K562 (cell line): ENCODE results near the gene PCED1B. TPM values are rescaled to one million over a fixed set of nuclear protein-coding genes. Genes with fewer than 3 reads are reported as not detected.
A peak's percentile ranks its signal among the peaks of the same experiment; 100 is the strongest.

Source experiments
- ATAC-seq: fragments of 200-7000 bp; cut with Tn5 transposase; 3 replicates; pipeline ENCODE4 v1.9.1; 2020; ENCODE audit warnings: moderate library complexity
- BruUV-seq: library from RNA; stranded (reverse); fragments of 400-500 nt; replicated peaks from 2 replicates; lab custom pipeline; 2021; lab: Mats Ljungman, UMichigan
- CTCF ChIA-PET: fragments of 300-600 bp; formaldehyde crosslinking; extraction: SDS; loops from one replicate; lab custom pipeline; 2021; ENCODE audit warnings: low intra/inter-chr PET ratio; lab: Yijun Ruan, JAX
- POLR2A ChIA-PET: fragments of 300-600, 350-650 bp; sonication (Branson Sonifier 250); formaldehyde crosslinking; extraction: SDS; loops from one replicate; lab custom pipeline; 2021; ENCODE audit warnings: antibody characterized with exemption, inconsistent platforms; lab: Yijun Ruan, JAX
- DNase-seq, 4 experiments: peaks; one replicate each; pipeline versions ENCODE4 v3.0.0 to v3.0.0-alpha.2; 2011 to 2018; ENCODE audit warnings: low spot score in 3 of 4, mixed read lengths in 3 of 4; ENCODE audit errors: extremely low read depth in 1 of 4
- FAIRE-seq: peaks from 2 replicates; lab custom pipeline; 2011; peaks lifted over from hg19 to GRCh38; lab: Jason Lieb, UNC
- H2AFZ ChIP-seq: 2 replicates; pipeline ENCODE4 v1.6.0; 2011; ENCODE audit warnings: low read depth, low read length, control low read depth, inconsistent platforms
- H3K27ac ChIP-seq: fragments of 200-600 bp; 3 replicates; pipeline ENCODE4 v1.8.0; 2011; ENCODE audit warnings: low read depth, mild to moderate bottlenecking, control low read depth, inconsistent platforms, low read length, moderate library complexity, mixed read lengths; ENCODE audit errors: extremely low read depth
- H3K27me3 ChIP-seq, 2 experiments: fragments of 300-600 bp in 1 of 2; 2 replicates in 1 of 2; 3 replicates in 1 of 2; pipeline versions ENCODE4 v1.6.0 to v1.8.0; 2011; ENCODE audit warnings: inconsistent platforms in 2 of 2, low read length in 2 of 2, mild to moderate bottlenecking in 1 of 2, mixed read lengths in 1 of 2, moderate library complexity in 1 of 2; ENCODE audit not compliant: control insufficient read depth in 2 of 2, insufficient read depth in 2 of 2
- H3K36me3 ChIP-seq: fragments of 300-600 bp; 3 replicates; pipeline ENCODE4 v1.8.0; 2011; ENCODE audit warnings: mild to moderate bottlenecking, low read length, inconsistent platforms; ENCODE audit not compliant: control insufficient read depth, insufficient read depth
- H3K4me1 ChIP-seq, 2 experiments: fragments of 200-600 bp in 1 of 2; replicated peaks in 1 of 2; 2 replicates in 1 of 2; 3 replicates in 1 of 2; pipeline versions ENCODE4 v1.5.1 to v1.8.0; 2011; ENCODE audit warnings: inconsistent platforms in 2 of 2, low read length in 2 of 2, mild to moderate bottlenecking in 1 of 2, mixed read lengths in 1 of 2, moderate library complexity in 1 of 2; ENCODE audit not compliant: control insufficient read depth in 2 of 2, insufficient read depth in 2 of 2
- H3K4me2 ChIP-seq: 2 replicates; pipeline ENCODE4 v1.6.1; 2011; ENCODE audit warnings: low read length, control low read depth, inconsistent platforms, mixed read lengths; ENCODE audit not compliant: insufficient read depth
- H3K4me3 ChIP-seq: fragments of 200-600 bp; sonication (generic), shearing (Covaris generic); 2 replicates; pipeline ENCODE4 v1.5.1; 2016; ENCODE audit warnings: control low read depth, inconsistent platforms
- H3K79me2 ChIP-seq: fragments of 200-600 bp; 3 replicates; pipeline ENCODE4 v1.8.0; 2011; ENCODE audit warnings: low read length, inconsistent platforms; ENCODE audit not compliant: control insufficient read depth, insufficient read depth
- H3K9ac ChIP-seq, 2 experiments: 2 replicates each; pipeline versions ENCODE4 v1.6.0 to v1.6.1; 2011; ENCODE audit warnings: low read depth in 2 of 2, low read length in 2 of 2, control low read depth in 1 of 2, inconsistent platforms in 1 of 2, mild to moderate bottlenecking in 1 of 2, mixed read lengths in 1 of 2; ENCODE audit not compliant: insufficient read depth in 1 of 2
- H3K9me1 ChIP-seq: one replicate; pipeline ENCODE4 v1.6.0; 2011; ENCODE audit warnings: inconsistent platforms, mild to moderate bottlenecking, low read length, moderate library complexity; ENCODE audit not compliant: control insufficient read depth, insufficient read depth
- H3K9me3 ChIP-seq: replicated peaks from 2 replicates; pipeline ENCODE4 v1.5.1; 2011; ENCODE audit warnings: low read depth, low read length, inconsistent platforms; ENCODE audit not compliant: control insufficient read depth, insufficient read depth
- H4K20me1 ChIP-seq: replicated peaks from 2 replicates; pipeline ENCODE4 v1.6.1; 2011; ENCODE audit warnings: low read length, inconsistent platforms, mixed read lengths; ENCODE audit not compliant: control insufficient read depth, insufficient read depth
- FUS ChIP-seq: fragments of 200-400 bp; formaldehyde crosslinking; optimal IDR thresholded peaks from 2 replicates; pipeline ENCODE3; 2017; ENCODE audit warnings: low read depth, low read length
- GABPB2 ChIP-seq: fragments of 250-450 bp; sonication (Bioruptor Pico); conservative IDR thresholded peaks from 2 replicates; pipeline ENCODE4 v1.5.1; 2021; ENCODE audit warnings: mild to moderate bottlenecking
- PRPF4 ChIP-seq: fragments of 200-400 bp; formaldehyde crosslinking; IDR thresholded peaks from one replicate; pipeline ENCODE4 v1.6.1; 2017; ENCODE audit warnings: low read length, low read depth, mild to moderate bottlenecking; ENCODE audit not compliant: insufficient read depth, poor library complexity, severe bottlenecking
- PYGO2 ChIP-seq: fragments of 450-650 bp; IDR thresholded peaks from 2 replicates; pipeline ENCODE4 v1.6.1; 2016; ENCODE audit warnings: mild to moderate bottlenecking, missing genetic modification characterization, moderate library complexity, missing compliant biosample characterization
- RAD21 ChIP-seq, 2 experiments: fragments of 250-450 bp in 1 of 2; fragments of 450-650 bp in 1 of 2; sonication (Bioruptor Pico) in 1 of 2; formaldehyde crosslinking in 1 of 2; IDR thresholded peaks in 1 of 2; conservative IDR thresholded peaks in 1 of 2; 2 replicates each; pipeline versions ENCODE4 v1.4.0 to v1.8.0; 2020 to 2022; ENCODE audit warnings: mild to moderate bottlenecking in 2 of 2, moderate library complexity in 1 of 2
- RHOXF2B ChIP-seq: fragments of 250-450 bp; sonication (Bioruptor Pico); conservative IDR thresholded peaks from 2 replicates; pipeline ENCODE4 v1.5.1; 2021
- SMAD4 ChIP-seq: fragments of 250-450 bp; sonication (Bioruptor Pico); conservative IDR thresholded peaks from 2 replicates; pipeline ENCODE4 v1.8.0; 2021; ENCODE audit warnings: inconsistent platforms, mild to moderate bottlenecking, moderate library complexity
- SMARCE1 ChIP-seq: fragments of 450-650 bp; IDR thresholded peaks from 2 replicates; pipeline ENCODE4 v1.7.1; 2016; ENCODE audit warnings: mild to moderate bottlenecking
- SRF ChIP-seq, 2 experiments: fragments of 250-450, 450-650 bp in 1 of 2; sonication (Bioruptor Pico) in 1 of 2; sonication (generic) in 1 of 2; formaldehyde crosslinking; IDR thresholded peaks; 2 replicates each; pipeline versions ENCODE4 v1.5.0 to v1.5.1; 2020 to 2022; ENCODE audit warnings: mild to moderate bottlenecking in 1 of 2, missing genetic modification reagents in 1 of 2
- TCF7 ChIP-seq: sonication (generic); IDR thresholded peaks from 2 replicates; pipeline ENCODE4 v1.6.1; 2016; ENCODE audit warnings: antibody characterized with exemption, borderline replicate concordance
- WGBS: fragments of 100-300 bp; shearing (Covaris generic); methylation state at CpG from one replicate; pipeline ENCODE4 v1.1.6; 2016; ENCODE audit warnings: low coverage, mixed read lengths; ENCODE audit not compliant: insufficient coverage; ENCODE audit errors: missing lambda C conversion rate; 5-methylcytosine and 5-hydroxymethylcytosine counted together
- in situ Hi-C: fragments of 300-500 bp; cut with MboI; formaldehyde crosslinking; loops from 4 replicates; pipeline ENCODE4 v1.15.0; 2018; ENCODE audit warnings: inconsistent platforms, mixed read lengths
- intact Hi-C: fragments of 100-400 bp; cut with micrococcal nuclease; formaldehyde crosslinking; loops from 2 replicates; pipeline ENCODE4 v1.14.2; 2022
- polyA plus RNA-seq, 8 experiments: library from polyadenylated mRNA; depleted of rRNA in 4 of 8; stranded (reverse) in 5 of 8; unstranded in 3 of 8; fragments of >200 nt; fragmentation: Nextera tagmentation in 2 of 8; fragmentation: Illumina TruSeq in 1 of 8; extraction: Ambion mirVana in 2 of 8; extraction: Trizol in 1 of 8; gene quantifications; 2 replicates each; pipeline versions ENCODE4 v1.2.1 to v1.2.3, GENCODE V29; 2011 to 2014; ENCODE audit warnings: inconsistent platforms in 1 of 8, missing spikeins in 1 of 8
- total RNA-seq, 7 experiments: library from RNA; depleted of rRNA in 6 of 7; stranded (reverse); fragments of >200 nt in 6 of 7; fragmentation: Illumina TruSeq in 2 of 7; extraction: Trizol in 2 of 7; gene quantifications; 2 replicates each; pipeline versions ENCODE4 v1.2.1 to v1.2.3, GENCODE V29; 2011 to 2021; ENCODE audit warnings: low replicate concordance in 1 of 7
- TF ChIP-seq, protein P1 (sequence below): fragments of 450-650 bp; IDR thresholded peaks from 2 replicates; pipeline ENCODE4 v1.6.1; 2017; ENCODE audit warnings: mild to moderate bottlenecking, moderate library complexity

Gene PCED1B
- total and polyA plus RNA-seq, 9 of the 15 experiments (the other 6 are each of a cell fraction or from before 2014, with no cell fraction given): 1.2 to 9.3 (median 2.5) TPM

DNA sequence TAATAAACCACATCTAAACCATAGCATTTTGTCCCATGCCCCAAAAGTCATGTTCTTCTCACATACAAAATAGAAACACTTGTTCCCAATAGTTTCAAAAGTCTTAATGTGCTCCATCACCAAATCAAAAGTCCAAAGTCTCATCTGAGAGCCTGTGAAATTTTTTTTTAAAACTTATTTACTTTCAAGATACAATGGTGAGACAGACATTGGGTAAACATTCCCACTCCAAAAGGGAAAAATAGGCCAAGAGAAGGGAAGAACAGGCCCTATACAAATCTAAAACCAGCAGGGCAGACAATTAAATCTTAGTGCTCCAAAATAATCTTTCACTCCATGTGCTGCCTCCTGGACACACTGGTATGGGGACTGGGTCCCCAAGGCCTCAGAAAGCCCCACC, 84.7 kb downstream of the PCED1B start (continued):
- TF ChIP-seq PRPF4: no peak
- no peak for TF ChIP-seq SMARCE1
- TF ChIP-seq, protein P1, sequence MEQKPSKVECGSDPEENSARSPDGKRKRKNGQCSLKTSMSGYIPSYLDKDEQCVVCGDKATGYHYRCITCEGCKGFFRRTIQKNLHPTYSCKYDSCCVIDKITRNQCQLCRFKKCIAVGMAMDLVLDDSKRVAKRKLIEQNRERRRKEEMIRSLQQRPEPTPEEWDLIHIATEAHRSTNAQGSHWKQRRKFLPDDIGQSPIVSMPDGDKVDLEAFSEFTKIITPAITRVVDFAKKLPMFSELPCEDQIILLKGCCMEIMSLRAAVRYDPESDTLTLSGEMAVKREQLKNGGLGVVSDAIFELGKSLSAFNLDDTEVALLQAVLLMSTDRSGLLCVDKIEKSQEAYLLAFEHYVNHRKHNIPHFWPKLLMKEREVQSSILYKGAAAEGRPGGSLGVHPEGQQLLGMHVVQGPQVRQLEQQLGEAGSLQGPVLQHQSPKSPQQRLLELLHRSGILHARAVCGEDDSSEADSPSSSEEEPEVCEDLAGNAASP: no peak
- TF ChIP-seq RHOXF2B (CRISPR knock-in tag): no peak
- TF ChIP-seq PYGO2 (tag): no peak
- no peak for TF ChIP-seq SRF (CRISPR knock-in tag; IDR thresholded peaks at IDR 0.05)
- no peak for TF ChIP-seq TCF7

GRCh38 chr12:47164724-47165439, 85.5 kb downstream of the PCED1B start:
- no peak for DNase-seq
- ChIA-PET POLR2A (interaction anchor here (0.8 to 2.0 kb wide), 3 partner anchors 9 to 87 kb away, joined by 3 to 7 read pairs (median 4); no protein-coding TSS in a partner anchor), CTCF (no interaction called here)
- Histone ChIP-seq H3K79me2 (no peaks in the 10 kb centered on the region), H2AFZ (peak overlapping the region; percentile 11; the same call in 1 of the 2 replicates), H3K4me2 (no peak overlapping the region), H3K27me3 (no peaks in the 10 kb centered on the region), H4K20me1 (no peaks in the 10 kb centered on the region), H3K27ac (no peak overlapping the region), H3K4me1 (peaks cover 0 to 10% of the 10 kb centered on the region in 2 experiments; a peak in 4 of 5 replicates), H3K9me1 (no peaks in the 10 kb centered on the region), H3K9me3 (no peaks in the 10 kb centered on the region), H3K36me3 (no peaks in the 10 kb centered on the region), H3K9ac (no peak overlapping the region), H3K4me3 (no peak overlapping the region)
- in situ Hi-C loops: no loop called here
- intact Hi-C loops: loop anchor here (5.0 kb wide), 1 partner anchor 83 kb away; no protein-coding TSS in a partner anchor
- no peak for FAIRE-seq
- 57% methylated on average over 2 of the region's 2 CpGs for WGBS
- ATAC-seq: peak; percentile 75
- no peak for TF ChIP-seq FUS
- no peak for TF ChIP-seq GABPB2 (CRISPR knock-in tag)
- TF ChIP-seq RAD21 (CRISPR knock-in tag; conservative IDR thresholded peaks at IDR 0.05 in 1 of 2, IDR thresholded peaks at IDR 0.05 in 1 of 2): peak in 1 of 2 experiments; percentile 19; a peak in 1 of 4 replicates
- TF ChIP-seq SMAD4 (CRISPR knock-in tag): 0 out of 2 replicates have a peak, but pooled peaks have one; percentile 25
- no TSS peak for BruUV-seq
